BLaER1 treated with 17β-estradiol and CSF1 and Interleukin-3, amounts not matched to agents 10 nM and 100 nM (cell line): ENCODE data around the gene AP2A2.
A peak's percentile ranks its signal among the peaks of the same experiment; 100 is the strongest.

Experiments used
- H3K27ac ChIP-seq, 11 experiments: shearing (Covaris generic); formaldehyde crosslinking; 2 replicates each; pipeline ENCODE4 v1.8.1; 2022
- H3K27me3 ChIP-seq, 11 experiments: shearing (Covaris generic); formaldehyde crosslinking; 2 replicates each; pipeline ENCODE4 v1.8.1; 2022
- H3K36me3 ChIP-seq, 11 experiments: shearing (Covaris generic); formaldehyde crosslinking; 2 replicates each; pipeline ENCODE4 v1.8.1; 2022
- H3K4me1 ChIP-seq, 10 experiments: shearing (Covaris generic); formaldehyde crosslinking; 2 replicates each; pipeline ENCODE4 v1.8.1; 2022
- H3K4me2 ChIP-seq, 11 experiments: shearing (Covaris generic); formaldehyde crosslinking; 2 replicates each; pipeline ENCODE4 v1.8.1; 2022
- H3K4me3 ChIP-seq, 10 experiments: shearing (Covaris generic); formaldehyde crosslinking; 2 replicates each; pipeline ENCODE4 v1.8.1; 2022
- H3K9ac ChIP-seq, 11 experiments: shearing (Covaris generic); formaldehyde crosslinking; 2 replicates each; pipeline ENCODE4 v1.8.1; 2022
- H3K9me3 ChIP-seq, 11 experiments: shearing (Covaris generic); formaldehyde crosslinking; replicated peaks in 1 of 11; 2 replicates each; pipeline ENCODE4 v1.8.1; 2022
- H4K20me1 ChIP-seq, 11 experiments: shearing (Covaris generic); formaldehyde crosslinking; 2 replicates each; pipeline ENCODE4 v1.8.1; 2022
- Cebpa-rat ChIP-seq, 11 experiments: shearing (Covaris generic); IDR thresholded peaks; 2 replicates each; pipeline ENCODE4 v1.8.1; 2022

The AP2A2 gene

DNA sequence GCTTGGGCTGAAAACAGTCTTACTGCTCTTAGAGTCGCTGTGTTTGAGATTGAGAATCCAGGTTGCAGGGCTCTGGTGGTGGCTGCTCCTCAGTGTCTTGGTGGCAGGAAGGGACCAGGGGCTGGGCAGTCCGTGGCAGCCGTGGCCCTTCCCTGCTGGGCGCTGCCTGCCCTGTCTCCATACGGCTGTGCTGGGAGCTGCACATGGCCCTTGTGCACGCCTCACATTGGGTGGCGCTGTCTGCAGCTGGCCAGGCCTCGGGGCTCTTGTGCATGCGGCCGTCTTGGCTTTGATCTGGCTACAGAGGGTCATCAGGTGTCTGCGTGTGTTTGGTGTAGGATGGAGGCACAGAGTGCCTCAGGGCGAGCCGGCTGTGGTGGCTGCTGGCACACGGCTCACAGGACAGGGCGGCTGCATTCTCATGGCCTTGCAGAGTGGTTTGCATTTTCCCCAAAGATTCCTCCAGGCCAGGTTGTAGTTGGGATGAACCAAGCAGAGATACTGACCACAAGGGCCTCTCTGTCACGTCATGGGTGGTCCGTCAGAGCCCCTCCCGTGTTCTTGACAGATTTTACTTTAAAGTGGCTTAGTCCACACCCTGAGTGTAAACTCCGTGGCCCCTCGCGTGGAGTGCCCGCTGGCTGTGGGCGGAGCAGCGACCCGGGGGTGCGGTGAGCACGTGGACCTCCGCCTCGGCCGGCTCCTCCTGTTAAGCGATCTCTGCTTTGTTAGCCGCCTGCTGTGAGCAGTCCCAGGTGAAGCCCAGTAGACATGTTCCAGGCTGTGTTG, 76.1 kb downstream of the AP2A2 start:
- H3K27ac ChIP-seq: peak overlapping the region in 5 of 11 experiments; percentile 48 to 74 (median 60); a peak in 8 of 22 replicates

GRCh38 chr11:1002406-1002984, 76.8 kb downstream of the AP2A2 start:
- TF ChIP-seq Cebpa-rat (IDR thresholded peaks at IDR 0.05): no peak
- Histone ChIP-seq H3K4me3 (no peak overlapping the region), H3K9me3 (no peaks in the 10 kb centered on the region), H3K27ac (peak overlapping the region in 2 of 11 experiments; percentile 60 to 74; a peak in 3 of 22 replicates), H3K36me3 (peaks cover 42 to 97% (median 59%) of the 10 kb centered on the region in 11 experiments; a peak in 21 of 22 replicates), H3K9ac (peak overlapping the region in 3 of 11 experiments; percentile 25 to 52 (median 44); a peak in 4 of 22 replicates), H4K20me1 (peaks cover 4 to 96% (median 65%) of the 10 kb centered on the region in 11 experiments; a peak in 20 of 22 replicates), H3K4me2 (peak overlapping the region in 9 of 11 experiments; percentile 33 to 95 (median 78); a peak in 18 of 22 replicates), H3K27me3 (peaks cover 0 to 28% (median 0%) of the 10 kb centered on the region in 11 experiments; a peak in 6 of 22 replicates), H3K4me1 (peaks cover 23 to 97% (median 78%) of the 10 kb centered on the region in 10 experiments; a peak in 19 of 20 replicates)

More for the DNA sequence above, 76.1 kb downstream of the AP2A2 start:
- Histone ChIP-seq H3K4me3 (no peak overlapping the region), H3K9ac (peak overlapping the region in 5 of 11 experiments; percentile 29 to 67 (median 44); a peak in 4 of 22 replicates), H3K36me3 (peaks cover 42 to 97% (median 59%) of the 10 kb centered on the region in 11 experiments; a peak in 21 of 22 replicates), H3K4me2 (peak overlapping the region in 10 of 11 experiments; percentile 46 to 95 (median 76); a peak in 19 of 22 replicates), H3K9me3 (no peaks in the 10 kb centered on the region), H4K20me1 (peaks cover 4 to 96% (median 62%) of the 10 kb centered on the region in 11 experiments; a peak in 20 of 22 replicates), H3K4me1 (peaks cover 24 to 97% (median 77%) of the 10 kb centered on the region in 10 experiments; a peak in 19 of 20 replicates), H3K27me3 (peaks cover 0 to 21% (median 0%) of the 10 kb centered on the region in 11 experiments; a peak in 5 of 22 replicates)
- TF ChIP-seq Cebpa-rat (IDR thresholded peaks at IDR 0.05): no peak

DNA sequence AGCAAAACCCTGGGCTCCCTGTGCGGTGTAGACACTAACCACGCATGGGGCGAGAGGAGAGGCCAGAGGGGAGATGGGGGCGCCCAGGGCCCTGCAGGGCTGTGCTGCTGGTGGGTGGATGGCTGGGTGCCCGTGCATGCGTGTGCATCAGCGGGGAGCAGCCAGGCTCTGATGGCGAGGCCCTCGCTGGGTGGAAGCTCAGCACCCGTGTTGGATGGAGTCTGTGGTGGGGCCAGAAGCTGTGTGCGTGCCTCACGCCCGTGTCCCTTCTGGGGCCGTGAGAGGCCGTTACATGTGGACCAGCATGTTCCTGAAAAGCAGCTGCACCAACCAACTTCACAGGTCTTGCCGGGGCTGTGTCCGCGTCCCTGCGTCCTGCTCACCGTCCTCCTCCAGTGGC, 77.5 kb downstream of the AP2A2 start:
- TF ChIP-seq Cebpa-rat (IDR thresholded peaks at IDR 0.05): no peak
- Histone ChIP-seq H3K27me3 (peaks cover 0 to 35% (median 0%) of the 10 kb centered on the region in 11 experiments; a peak in 8 of 22 replicates), H3K4me1 (peaks cover 30 to 98% (median 85%) of the 10 kb centered on the region in 10 experiments), H3K9me3 (no peaks in the 10 kb centered on the region), H3K9ac (peak overlapping the region in 4 of 11 experiments; percentile 13 to 52 (median 26); a peak in 2 of 22 replicates), H3K4me3 (no peak overlapping the region), H3K4me2 (peak overlapping the region in 8 of 11 experiments; percentile 62 to 95 (median 80); a peak in 16 of 22 replicates), H3K27ac (peak overlapping the region in 1 of 11 experiments; percentile 32; a peak in 1 of 22 replicates), H4K20me1 (peaks cover 4 to 97% (median 72%) of the 10 kb centered on the region in 11 experiments; a peak in 20 of 22 replicates), H3K36me3 (peaks cover 42 to 97% (median 59%) of the 10 kb centered on the region in 11 experiments; a peak in 21 of 22 replicates)

DNA sequence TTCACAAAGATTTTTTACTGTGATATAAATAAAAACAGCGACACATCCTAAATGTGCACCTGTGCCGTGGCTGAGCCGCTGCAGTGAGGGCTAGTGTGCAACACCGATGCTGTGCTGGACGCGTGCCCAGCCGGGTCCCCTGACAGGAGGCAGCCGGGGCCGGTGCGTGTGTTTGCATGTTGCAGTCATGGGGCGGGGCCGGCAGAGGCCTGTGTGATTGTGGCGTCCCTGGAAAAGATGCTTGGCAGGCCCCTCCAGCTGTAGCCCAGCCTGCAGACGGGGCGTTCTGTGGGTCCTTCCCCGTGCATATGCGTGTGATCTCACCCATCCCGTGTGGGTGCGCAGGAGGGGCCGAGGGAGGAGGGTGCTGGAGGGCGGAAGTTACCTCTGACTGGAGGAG, 80.3 kb downstream of the AP2A2 start:
- Histone ChIP-seq H3K36me3 (peaks cover 30 to 100% (median 43%) of the 10 kb centered on the region in 11 experiments; a peak in 21 of 22 replicates), H4K20me1 (peaks cover 4 to 100% (median 95%) of the 10 kb centered on the region in 11 experiments; a peak in 20 of 22 replicates), H3K9me3 (no peaks in the 10 kb centered on the region), H3K27me3 (peaks cover 0 to 62% (median 0%) of the 10 kb centered on the region in 11 experiments; a peak in 8 of 22 replicates), H3K4me3 (peak overlapping the region in 1 of 10 experiments; percentile 6; a peak in 1 of 20 replicates), H3K27ac (peak overlapping the region in 3 of 11 experiments; percentile 42 to 82 (median 80); a peak in 3 of 22 replicates), H3K4me1 (peaks cover 45 to 100% (median 99%) of the 10 kb centered on the region in 10 experiments), H3K9ac (peak overlapping the region in 3 of 11 experiments; percentile 25 to 74 (median 35); a peak in 5 of 22 replicates), H3K4me2 (peak overlapping the region; percentile 15 to 97 (median 87); a peak in 20 of 22 replicates)
- TF ChIP-seq Cebpa-rat (IDR thresholded peaks at IDR 0.05): no peak

- peaks cover 4 to 100% (median 95%) of the 10 kb centered on the region in 11 experiments; a peak in 20 of 22 replicates for H4K20me1 ChIP-seq
- H3K27ac ChIP-seq: peak overlapping the region in 4 of 11 experiments; percentile 16 to 82 (median 61); a peak in 6 of 22 replicates
- peak overlapping the region in 8 of 11 experiments; percentile 83 to 97 (median 92); a peak in 16 of 22 replicates for H3K4me2 ChIP-seq
- no peak for TF ChIP-seq Cebpa-rat (IDR thresholded peaks at IDR 0.05)
- no peaks in the 10 kb centered on the region for H3K9me3 ChIP-seq
- peaks cover 45 to 100% (median 99%) of the 10 kb centered on the region in 10 experiments for H3K4me1 ChIP-seq
- peaks cover 0 to 71% (median 0%) of the 10 kb centered on the region in 11 experiments; a peak in 8 of 22 replicates for H3K27me3 ChIP-seq
- peak overlapping the region in 4 of 11 experiments; percentile 13 to 74 (median 46); a peak in 5 of 22 replicates for H3K9ac ChIP-seq
- no peak overlapping the region for H3K4me3 ChIP-seq
- peaks cover 27 to 100% (median 37%) of the 10 kb centered on the region in 11 experiments; a peak in 21 of 22 replicates for H3K36me3 ChIP-seq
These were observed 81.1 kb downstream of the AP2A2 start for GRCh38 chr11:1006762-1007161.

- peaks cover 0 to 76% (median 0%) of the 10 kb centered on the region in 11 experiments; a peak in 8 of 22 replicates for H3K27me3 ChIP-seq
- TF ChIP-seq Cebpa-rat (IDR thresholded peaks at IDR 0.05): no peak
- no peak overlapping the region for H3K4me3 ChIP-seq
- H3K9ac ChIP-seq: peak overlapping the region in 3 of 11 experiments; percentile 56 to 74 (median 66); a peak in 5 of 22 replicates
- H3K4me1 ChIP-seq: peaks cover 50 to 100% (median 99%) of the 10 kb centered on the region in 10 experiments
- H3K36me3 ChIP-seq: peaks cover 22 to 97% (median 32%) of the 10 kb centered on the region in 11 experiments; a peak in 20 of 22 replicates
- peak overlapping the region in 3 of 11 experiments; percentile 42 to 82 (median 80); a peak in 5 of 22 replicates for H3K27ac ChIP-seq
- no peaks in the 10 kb centered on the region for H3K9me3 ChIP-seq
- peak overlapping the region in 8 of 11 experiments; percentile 83 to 97 (median 92); a peak in 16 of 22 replicates for H3K4me2 ChIP-seq
- peaks cover 1 to 100% (median 95%) of the 10 kb centered on the region in 11 experiments; a peak in 20 of 22 replicates for H4K20me1 ChIP-seq
These were observed 81.6 kb downstream of the AP2A2 start for GRCh38 chr11:1007279-1007678.

DNA sequence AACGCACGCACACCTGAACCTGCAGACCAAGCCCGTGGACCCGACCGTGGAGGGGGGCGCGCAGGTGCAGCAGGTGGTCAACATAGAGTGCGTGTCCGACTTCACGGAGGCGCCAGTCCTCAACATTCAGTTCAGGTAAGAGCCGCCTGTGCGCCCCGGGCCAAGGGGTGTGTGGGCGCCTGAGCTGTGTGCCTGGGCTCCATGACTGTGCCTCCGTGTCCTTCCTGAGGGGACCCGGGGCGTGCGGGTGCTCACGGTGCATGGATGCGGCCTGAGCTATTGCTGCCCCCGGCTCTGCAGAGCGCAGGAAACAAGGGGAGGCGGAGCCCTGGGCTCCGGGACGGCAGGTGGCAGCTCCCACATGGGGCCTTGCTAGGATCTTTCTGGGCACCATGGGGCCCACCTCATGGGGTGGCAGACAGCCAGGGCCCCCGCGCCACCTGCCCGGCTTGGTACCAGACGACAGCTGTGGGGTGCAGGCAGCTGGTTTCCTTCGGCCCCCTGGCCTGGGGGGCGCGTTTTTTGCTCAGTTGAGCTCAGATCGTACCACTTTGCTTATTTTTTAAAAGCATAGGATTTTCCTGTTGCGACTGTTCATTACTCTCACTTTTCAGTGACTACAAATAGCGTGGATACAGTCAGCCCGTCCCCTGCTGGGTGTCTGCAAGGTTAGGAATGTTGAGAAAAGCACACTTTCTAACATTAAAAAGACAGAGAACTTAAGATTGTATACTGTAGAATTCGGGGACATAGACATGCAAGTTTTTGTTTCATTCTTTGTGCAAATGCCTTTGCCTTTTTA, 82.5 kb downstream of the AP2A2 start:
- H3K9ac ChIP-seq: peak overlapping the region in 3 of 11 experiments; percentile 56 to 74 (median 66); a peak in 6 of 22 replicates
- peaks cover 13 to 91% (median 24%) of the 10 kb centered on the region in 11 experiments; a peak in 18 of 22 replicates for H3K36me3 ChIP-seq
- H3K4me1 ChIP-seq: peaks cover 59 to 100% (median 99%) of the 10 kb centered on the region in 10 experiments
- H4K20me1 ChIP-seq: peaks cover 3 to 100% (median 95%) of the 10 kb centered on the region in 11 experiments; a peak in 20 of 22 replicates
- peak overlapping the region in 1 of 10 experiments; percentile 24; a peak in 2 of 20 replicates for H3K4me3 ChIP-seq
- peak overlapping the region in 4 of 11 experiments; percentile 71 to 82 (median 79); a peak in 7 of 22 replicates for H3K27ac ChIP-seq
- H3K27me3 ChIP-seq: peaks cover 0 to 85% (median 0%) of the 10 kb centered on the region in 11 experiments; a peak in 8 of 22 replicates
- H3K9me3 ChIP-seq: no peaks in the 10 kb centered on the region
- no peak for TF ChIP-seq Cebpa-rat (IDR thresholded peaks at IDR 0.05)
- H3K4me2 ChIP-seq: peak overlapping the region in 10 of 11 experiments; percentile 12 to 97 (median 88); a peak in 19 of 22 replicates
